NCI-H1436 treated with DMSO at 0.1 percent for 48 hours (cell line): ENCODE data around the gene WWP2.
"Not testable (repeated sequence)": the region's sequence is repeated elsewhere in the genome, so short reads cannot be mapped to it uniquely, and the experiment has no call there.

Source experiments
- DNase-seq: peaks from one replicate; lab custom pipeline; 2025; lab: John Stamatoyannopoulos, UW

WWP2 gene

GRCh38 chr16:69831212-69832123, 69.3 kb downstream of the WWP2 start:
- no peak for DNase-seq

- DNase-seq, result no peak
Measured at GRCh38 chr16:69833357-69834282, 71.5 kb downstream of the WWP2 start.

- DNase-seq, result no peak
Measured at GRCh38 chr16:69834807-69835466, 72.8 kb downstream of the WWP2 start.

- DNase-seq, result no peak
Measured at GRCh38 chr16:69836257-69836656, 74.1 kb downstream of the WWP2 start.

- no peak for DNase-seq
Measured at GRCh38 chr16:69837380-69837779, 75.2 kb downstream of the WWP2 start.

GRCh38 chr16:69838489-69838888, 76.4 kb downstream of the WWP2 start:
- DNase-seq, result no peak

GRCh38 chr16:69839240-69839688, 77.1 kb downstream of the WWP2 start:
- no peak for DNase-seq

- no peak for DNase-seq
Measured at GRCh38 chr16:69839798-69840409, 77.8 kb downstream of the WWP2 start.

- no peak for DNase-seq
Measured at GRCh38 chr16:69840975-69841374, 78.8 kb downstream of the WWP2 start.

- DNase-seq, result no peak
Measured at GRCh38 chr16:69844441-69844840, 82.3 kb downstream of the WWP2 start.

- DNase-seq, result no peak
Measured at GRCh38 chr16:69845181-69845580, 83.0 kb downstream of the WWP2 start.

GRCh38 chr16:69847643-69848042, 85.5 kb downstream of the WWP2 start:
- DNase-seq, result no peak

- DNase-seq, result no peak
Measured at GRCh38 chr16:69848637-69849545, 86.8 kb downstream of the WWP2 start.

- DNase-seq, result no peak
Measured at GRCh38 chr16:69851491-69852240, 89.5 kb downstream of the WWP2 start.

- DNase-seq, result no peak
Measured at GRCh38 chr16:69852815-69853214, 90.7 kb downstream of the WWP2 start.

- no peak for DNase-seq
Measured at GRCh38 chr16:69853481-69853880, 91.3 kb downstream of the WWP2 start.

- DNase-seq, result not testable (repeated sequence)
Measured at GRCh38 chr16:69854776-69855175, 92.6 kb downstream of the WWP2 start.

- no peak for DNase-seq
Measured at GRCh38 chr16:69855592-69855991, 93.5 kb downstream of the WWP2 start.

- DNase-seq, result no peak
Measured at GRCh38 chr16:69858191-69859104, 96.3 kb downstream of the WWP2 start.
